ENCODE measurements around the gene MAST2. TPM values are rescaled to one million over a fixed set of nuclear protein-coding genes. Genes with fewer than 3 reads are reported as not detected.

The MAST2 gene
- total RNA-seq, 1 donor = 34.5 TPM

GRCh38 chr1:46020010-46020409 lies 216.6 kb downstream of the MAST2 start:
- no peak for DNase-seq (ENCODE audit: low read depth)
- no peak for TF ChIP-seq CTCF (IDR thresholded peaks at IDR 0.05; ENCODE audit: insufficient read depth, low read depth, low read length)
- H3K4me3 ChIP-seq (ENCODE audit: low read depth, low read length) = no peak overlapping the region

GRCh38 chr1:46021046-46021996 lies 217.9 kb downstream of the MAST2 start:
- no peak overlapping the region for H3K4me3 ChIP-seq (ENCODE audit: low read depth, low read length)
- TF ChIP-seq CTCF (IDR thresholded peaks at IDR 0.05; ENCODE audit: insufficient read depth, low read depth, low read length) = no peak
- DNase-seq (ENCODE audit: low read depth) = no peak

GRCh38 chr1:46026531-46026930 lies 223.1 kb downstream of the MAST2 start:
- TF ChIP-seq CTCF (IDR thresholded peaks at IDR 0.05; ENCODE audit: insufficient read depth, low read depth, low read length) = no peak
- no peak overlapping the region for H3K4me3 ChIP-seq (ENCODE audit: low read depth, low read length)
- peak; percentile 65 for DNase-seq (ENCODE audit: low read depth)

- TF ChIP-seq CTCF (IDR thresholded peaks at IDR 0.05; ENCODE audit: insufficient read depth, low read depth, low read length) = no peak
- no peak overlapping the region for H3K4me3 ChIP-seq (ENCODE audit: low read depth, low read length)
- no peak for DNase-seq (ENCODE audit: low read depth)
Observed at GRCh38 chr1:46027788-46028573, 224.6 kb downstream of the MAST2 start.

GRCh38 chr1:46030074-46030870 lies 226.9 kb downstream of the MAST2 start:
- H3K4me3 ChIP-seq (ENCODE audit: low read depth, low read length) = no peak overlapping the region
- no peak for DNase-seq (ENCODE audit: low read depth)
- no peak for TF ChIP-seq CTCF (IDR thresholded peaks at IDR 0.05; ENCODE audit: insufficient read depth, low read depth, low read length)

- no peak for TF ChIP-seq CTCF (IDR thresholded peaks at IDR 0.05; ENCODE audit: insufficient read depth, low read depth, low read length)
- DNase-seq (ENCODE audit: low read depth) = no peak
- H3K4me3 ChIP-seq (ENCODE audit: low read depth, low read length) = no peak overlapping the region
Observed at GRCh38 chr1:46030876-46031660, 227.7 kb downstream of the MAST2 start.
